Activated CD4-positive, CD25-positive, alpha-beta regulatory T cell treated with anti-CD3 and anti-CD28 coated beads, Interleukin-2, amount 50 U/mL, for 16 hours (primary cell): Measurements from ENCODE around the gene HOXB13.
"Not testable (repeated sequence)": the region's sequence is repeated elsewhere in the genome, so short reads cannot be mapped to it uniquely, and the experiment has no call there.

Source experiments
- DNase-seq: peaks from one replicate; pipeline ENCODE4 v3.0.0-alpha.2; 2020; ENCODE audit warnings: low read depth, low spot score

HOXB13 gene

DNA sequence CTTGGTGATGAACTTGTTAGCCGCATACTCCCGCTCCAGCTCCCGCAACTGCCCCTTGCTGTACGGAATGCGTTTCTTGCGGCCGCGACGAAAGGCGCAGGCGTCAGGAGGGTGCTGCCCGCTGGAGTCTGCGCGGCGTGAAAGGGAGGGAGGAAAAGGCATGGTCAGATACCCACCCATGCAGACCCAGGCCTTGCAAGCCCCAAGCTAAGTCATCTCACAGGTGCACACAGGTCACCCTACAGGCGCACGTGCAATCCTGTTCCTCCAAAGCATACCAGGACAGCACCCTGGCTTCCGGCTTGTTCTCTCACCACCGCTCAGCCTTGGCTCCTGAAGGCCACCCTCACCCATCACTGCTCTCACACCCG, 1.6 kb downstream of the HOXB13 start:
- DNase-seq = no peak

DNA sequence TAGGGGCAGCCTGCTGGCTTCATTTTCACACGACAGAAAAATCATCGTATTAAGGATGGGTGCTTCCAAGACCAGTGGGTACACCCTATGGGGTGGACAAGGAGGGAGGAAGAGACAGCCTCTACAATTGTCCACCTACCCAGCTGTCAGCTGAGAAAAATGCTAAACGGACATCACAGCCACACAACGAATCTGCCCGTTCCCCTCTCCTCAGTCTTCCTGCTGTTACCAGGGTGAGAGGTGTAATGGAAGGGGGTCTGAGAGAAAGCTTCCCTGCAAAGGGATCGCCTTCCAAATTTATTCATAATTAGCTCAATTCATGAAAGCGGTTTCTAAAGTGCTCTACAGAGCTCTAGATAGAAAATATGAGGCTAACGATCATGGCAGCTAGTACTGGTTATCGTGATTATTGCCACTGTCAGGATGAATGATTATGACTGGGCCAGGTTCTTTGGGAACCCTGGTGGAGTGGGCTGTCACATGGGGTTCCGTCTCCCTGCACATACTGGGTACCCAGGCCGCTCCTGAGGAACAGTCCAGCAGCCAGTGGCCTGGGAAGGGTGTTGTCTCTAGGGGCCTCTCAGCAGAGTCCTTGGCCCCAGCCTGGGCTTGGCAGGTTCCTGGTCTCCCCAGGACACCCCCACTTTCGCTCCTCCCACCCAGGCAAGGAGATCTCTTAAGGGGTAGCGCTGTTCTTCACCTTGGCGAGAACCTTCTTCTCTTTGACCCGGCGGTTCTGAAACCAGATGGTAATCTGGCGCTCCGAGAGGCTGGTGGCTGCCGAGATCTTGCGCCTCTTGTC, 2.2 kb downstream of the HOXB13 start:
- DNase-seq = no peak

DNA sequence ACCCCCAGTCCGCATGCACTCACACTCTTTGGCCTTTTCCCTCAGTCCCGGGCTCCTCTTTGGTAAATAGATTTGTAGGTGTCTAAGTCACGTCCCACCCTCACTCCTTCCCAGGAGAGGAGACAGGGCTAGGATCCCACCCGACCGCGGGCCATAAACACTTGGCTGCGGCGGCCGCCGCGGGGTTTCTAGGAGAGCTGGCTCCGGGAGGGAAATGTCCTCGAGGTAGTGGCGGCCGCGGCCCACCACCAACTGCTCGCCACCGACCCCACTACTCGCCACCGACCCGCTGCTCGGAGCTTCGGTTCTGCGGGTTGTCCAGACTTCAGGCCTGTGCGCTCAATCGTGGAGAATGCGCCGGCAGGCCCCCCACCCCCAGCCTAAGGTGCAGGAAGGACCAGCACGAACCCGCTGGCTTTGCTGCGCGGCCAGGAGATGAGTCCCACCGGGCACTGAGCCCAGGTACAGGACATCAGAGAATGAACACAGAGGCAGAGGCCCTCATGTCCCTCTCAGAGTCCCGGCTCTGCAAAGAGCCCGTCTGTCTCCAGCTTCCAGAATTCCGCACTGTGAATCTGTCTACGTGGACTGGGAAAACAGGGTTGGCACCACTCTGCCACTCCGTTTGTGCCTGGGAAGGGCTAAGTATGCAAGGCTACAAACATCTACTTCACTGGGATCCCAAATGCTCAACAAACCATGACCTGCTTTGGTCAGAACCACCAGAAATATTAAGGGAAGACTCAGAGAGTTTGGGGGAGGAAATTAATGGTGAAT, 3.1 kb downstream of the HOXB13 start:
- DNase-seq = no peak

DNA sequence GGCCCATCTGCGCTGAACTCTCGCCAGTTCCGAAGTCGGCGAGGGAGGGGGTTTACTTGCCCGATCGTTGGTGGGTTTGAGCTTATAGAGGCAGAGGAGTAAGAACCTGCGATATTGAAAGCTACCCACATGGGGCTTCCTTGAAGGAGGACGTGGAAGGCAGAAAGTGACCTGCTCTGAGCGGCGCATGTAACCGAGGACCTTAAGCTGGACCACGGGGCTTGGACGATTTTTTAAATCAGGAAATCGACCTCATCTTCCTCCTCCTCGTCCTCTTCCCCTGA, 3.6 kb downstream of the HOXB13 start:
- no peak for DNase-seq

DNA sequence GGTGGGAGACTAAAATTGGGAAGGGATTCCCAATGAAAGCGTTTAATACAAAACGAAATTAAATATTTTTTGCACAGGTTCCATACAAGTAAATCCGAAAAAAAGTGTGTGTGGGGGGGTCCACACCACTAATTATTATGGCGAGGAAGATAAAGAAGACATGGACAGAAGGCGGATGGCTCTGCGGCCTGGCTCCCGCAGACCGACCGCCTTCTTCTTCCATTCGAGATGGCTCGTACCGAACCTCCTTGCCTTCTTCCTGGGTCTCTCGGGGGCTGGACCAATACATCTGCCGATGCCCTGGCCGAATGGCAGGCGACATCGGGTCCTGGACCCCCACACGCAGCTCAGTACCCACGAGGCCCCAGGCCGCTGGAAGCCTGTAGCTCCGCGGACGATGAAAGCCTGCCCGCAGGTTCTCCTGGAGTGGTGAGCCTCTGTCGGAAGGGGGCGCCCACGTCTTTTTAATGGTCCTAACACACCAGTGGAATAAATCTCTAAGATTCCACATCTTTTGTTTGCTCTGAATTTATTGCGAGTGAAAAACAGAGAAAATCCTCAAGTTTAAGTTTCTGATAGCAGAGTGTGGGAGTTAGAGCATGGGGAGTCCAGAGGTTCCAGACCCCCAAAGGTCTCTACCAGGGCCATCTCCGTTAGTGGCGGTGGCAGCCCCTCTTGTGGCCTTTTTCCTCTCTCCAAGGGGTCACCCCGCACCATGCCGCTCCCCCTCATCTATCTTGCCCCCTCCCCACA, 4.1 kb downstream of the HOXB13 start:
- DNase-seq = peak; percentile 54

DNA sequence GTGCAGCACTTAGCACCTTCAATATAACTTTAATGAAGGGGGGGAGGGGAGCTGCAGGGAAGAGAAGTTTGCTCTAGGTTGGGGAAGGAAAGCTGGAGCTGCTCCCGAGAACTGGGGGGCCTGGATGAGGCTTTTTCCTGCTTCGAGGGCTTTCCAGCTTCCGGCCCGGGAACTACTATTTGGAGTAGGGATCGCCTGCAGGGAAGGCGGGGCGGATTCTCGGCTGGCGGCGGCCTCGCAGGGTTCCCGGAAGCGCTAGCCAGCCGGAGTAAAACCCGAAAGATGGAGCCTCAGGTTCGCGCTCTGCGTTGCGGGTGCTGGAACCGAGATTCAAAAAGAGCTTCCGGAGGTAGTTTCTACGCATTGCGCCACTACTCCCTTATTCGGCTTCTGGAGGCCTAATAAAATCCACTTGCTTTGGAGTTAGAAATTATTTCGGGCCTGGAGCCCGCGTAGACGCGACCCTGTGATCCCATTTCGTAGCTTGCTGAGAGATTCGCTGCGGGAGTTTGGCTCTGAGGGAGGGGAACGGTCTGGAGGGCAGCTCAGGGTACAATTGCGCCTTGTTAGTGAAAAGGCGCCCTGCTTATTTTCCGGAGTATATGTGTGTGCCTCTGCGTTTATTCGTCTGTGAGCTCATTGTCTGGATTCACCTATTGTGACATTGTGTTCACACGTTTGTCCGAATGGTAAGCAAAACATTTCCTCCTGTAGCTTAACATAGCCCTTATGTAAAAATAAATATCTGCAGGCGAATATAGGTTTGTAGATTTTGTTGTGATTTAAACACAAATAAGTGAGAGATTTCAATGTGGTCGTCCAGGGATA, 4.9 kb downstream of the HOXB13 start:
- DNase-seq = no peak

DNA sequence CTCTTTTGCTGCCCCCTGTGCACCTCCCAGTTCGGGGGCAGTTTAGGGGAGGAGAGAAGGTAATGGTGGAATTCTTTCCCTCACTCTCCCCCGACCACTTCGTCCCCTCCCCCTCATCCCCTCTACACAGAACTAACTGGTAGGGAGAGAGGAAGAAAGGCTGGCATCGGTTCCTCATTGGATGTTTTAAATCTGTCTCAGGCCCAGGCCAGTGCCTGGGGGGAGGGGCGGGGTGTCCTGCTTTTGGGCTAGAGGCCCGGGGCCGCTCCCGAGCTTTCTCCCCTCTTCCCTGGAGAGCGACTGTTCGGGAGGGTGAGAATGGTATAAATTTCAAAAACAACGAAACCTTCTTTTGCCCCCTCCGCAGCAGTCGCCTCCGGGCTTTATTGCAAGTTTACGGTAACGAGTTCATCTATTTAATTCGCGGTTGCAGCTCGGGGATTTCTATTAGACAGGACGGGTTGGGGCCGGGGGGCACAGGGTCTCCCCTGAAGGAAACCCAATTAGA, 5.6 kb downstream of the HOXB13 start, which contains the start of gene PRAC2:
TSS of gene PRAC2 (plus strand) at position 271 of the 508 bp plus-strand sequence. CDS start 1,226 bp downstream, outside the sequence.
- DNase-seq = no peak

DNA sequence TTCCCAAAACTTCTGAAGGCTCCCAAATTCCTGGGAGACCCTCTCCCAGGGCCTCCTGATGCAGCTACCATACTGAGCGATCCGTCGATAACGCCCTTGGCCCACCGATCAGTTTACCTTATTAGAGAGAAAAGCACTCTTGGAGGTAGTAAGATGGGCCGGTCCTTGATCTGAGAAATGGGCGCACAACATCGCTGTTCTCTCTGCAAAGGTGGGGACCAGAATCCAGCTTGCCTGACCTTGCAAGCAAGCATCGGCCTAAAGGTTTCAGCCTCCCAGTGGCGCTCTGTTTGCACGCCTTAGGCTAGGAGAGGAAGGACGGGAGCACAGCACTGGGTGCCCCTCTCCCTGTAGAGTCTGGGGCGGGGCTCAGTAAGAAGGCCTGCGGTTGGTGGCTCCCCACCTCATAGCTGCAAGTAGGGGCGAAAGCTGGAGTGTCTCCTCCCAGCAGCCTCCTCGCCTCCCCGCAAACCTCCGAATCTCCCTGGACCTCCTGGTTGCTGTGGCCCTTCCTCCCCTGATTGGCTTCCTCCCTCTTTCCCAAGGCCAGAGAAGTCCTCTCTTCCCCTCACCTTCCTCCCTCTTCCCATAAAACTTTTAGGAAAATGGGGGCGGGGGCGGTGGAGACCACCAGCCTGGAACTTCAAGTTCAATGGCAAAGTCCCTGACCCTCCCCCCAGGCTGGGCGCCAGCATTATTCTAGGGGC, 6.2 kb downstream of the HOXB13 start, which contains the start of gene PRAC1:
TSS of gene PRAC1 (minus strand) at position 318 of the 707 bp plus-strand sequence. CDS start at position 192, 126 bp downstream.
- no peak for DNase-seq

DNA sequence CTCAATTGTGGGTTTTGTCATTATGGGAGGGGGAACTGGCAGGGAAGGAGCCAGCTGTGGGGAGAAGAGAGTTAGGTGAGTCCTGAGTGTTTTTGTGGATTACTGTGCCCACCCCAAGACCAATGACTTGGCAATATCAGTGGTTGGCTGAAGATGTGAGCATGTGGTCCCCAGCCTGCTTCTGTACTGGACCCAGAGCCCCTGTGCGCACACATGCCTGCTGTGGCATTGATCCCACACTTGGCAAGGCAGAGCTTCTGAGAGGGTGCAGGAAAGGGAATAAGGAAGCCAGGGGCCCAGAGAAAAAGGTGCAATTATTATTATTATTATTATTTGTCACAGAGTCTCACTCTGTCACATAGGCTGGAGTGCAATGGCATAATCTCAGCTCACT, 7.5 kb downstream of the HOXB13 start:
- no peak for DNase-seq

DNA sequence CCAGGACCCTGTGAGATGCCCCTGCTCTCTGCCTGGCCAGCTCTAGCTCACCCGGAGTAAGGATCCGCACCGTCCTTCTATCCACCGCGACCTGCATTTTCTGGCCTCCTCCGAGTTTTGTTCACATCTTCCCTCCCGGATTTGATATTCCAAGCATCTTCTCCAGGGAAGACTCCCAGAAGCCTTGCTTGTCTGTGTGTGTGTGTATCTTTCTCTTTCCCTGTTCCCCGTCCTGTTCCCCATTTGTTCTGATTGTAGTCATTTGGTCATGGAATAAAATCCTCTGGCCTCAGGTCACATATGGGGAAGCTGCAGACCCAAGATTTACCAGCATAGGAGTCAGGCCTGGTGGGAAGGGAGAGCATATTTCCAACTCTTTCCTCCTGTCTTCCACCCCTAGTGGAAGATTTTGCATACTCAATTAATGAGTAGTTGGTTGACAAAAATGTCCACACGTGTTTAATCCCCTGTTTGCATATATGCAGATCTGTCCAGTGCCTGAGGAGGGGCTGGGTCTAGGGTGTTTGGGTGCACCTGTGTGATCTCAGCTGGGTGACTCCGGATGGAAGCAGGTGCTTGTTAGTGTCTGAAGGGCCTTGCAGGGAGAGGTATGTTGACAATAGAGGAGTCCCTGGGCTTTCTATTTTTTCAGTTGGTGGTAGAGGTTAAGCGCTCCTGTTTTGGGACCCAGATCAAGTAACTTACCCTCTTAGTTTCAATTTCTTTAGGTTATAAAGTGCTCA, 8.1 kb downstream of the HOXB13 start:
- DNase-seq = no peak

DNA sequence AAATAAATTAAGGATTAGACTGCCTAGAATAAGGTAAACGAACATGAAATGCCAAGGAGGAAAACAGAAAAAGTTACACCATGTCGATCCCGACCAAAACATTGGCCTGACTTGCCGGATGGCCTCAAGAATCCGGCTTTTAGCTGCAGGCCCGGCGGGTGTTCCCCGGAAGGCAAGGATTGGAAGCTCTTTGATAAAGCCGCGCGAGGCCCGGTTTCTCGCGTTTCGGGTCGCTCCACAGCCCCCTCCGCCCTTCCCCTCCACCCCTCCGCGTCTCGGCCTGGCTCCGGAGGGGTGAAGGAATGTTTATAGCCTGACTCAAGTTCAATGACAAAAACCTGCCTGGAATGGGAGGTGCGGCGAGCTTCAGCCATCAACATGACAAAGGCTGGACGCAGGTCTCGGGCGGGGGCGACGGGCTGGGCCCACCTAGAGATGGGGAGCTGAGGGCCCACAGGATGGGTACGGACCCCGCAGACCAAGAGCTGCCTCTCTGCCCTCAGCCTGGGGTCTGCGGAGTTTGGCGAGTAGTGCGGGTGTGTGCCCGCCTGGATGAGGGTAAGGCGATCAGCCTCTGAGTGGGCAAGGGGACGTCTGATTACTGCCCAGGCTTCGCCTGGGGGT, 8.8 kb downstream of the HOXB13 start:
- DNase-seq = no peak

DNA sequence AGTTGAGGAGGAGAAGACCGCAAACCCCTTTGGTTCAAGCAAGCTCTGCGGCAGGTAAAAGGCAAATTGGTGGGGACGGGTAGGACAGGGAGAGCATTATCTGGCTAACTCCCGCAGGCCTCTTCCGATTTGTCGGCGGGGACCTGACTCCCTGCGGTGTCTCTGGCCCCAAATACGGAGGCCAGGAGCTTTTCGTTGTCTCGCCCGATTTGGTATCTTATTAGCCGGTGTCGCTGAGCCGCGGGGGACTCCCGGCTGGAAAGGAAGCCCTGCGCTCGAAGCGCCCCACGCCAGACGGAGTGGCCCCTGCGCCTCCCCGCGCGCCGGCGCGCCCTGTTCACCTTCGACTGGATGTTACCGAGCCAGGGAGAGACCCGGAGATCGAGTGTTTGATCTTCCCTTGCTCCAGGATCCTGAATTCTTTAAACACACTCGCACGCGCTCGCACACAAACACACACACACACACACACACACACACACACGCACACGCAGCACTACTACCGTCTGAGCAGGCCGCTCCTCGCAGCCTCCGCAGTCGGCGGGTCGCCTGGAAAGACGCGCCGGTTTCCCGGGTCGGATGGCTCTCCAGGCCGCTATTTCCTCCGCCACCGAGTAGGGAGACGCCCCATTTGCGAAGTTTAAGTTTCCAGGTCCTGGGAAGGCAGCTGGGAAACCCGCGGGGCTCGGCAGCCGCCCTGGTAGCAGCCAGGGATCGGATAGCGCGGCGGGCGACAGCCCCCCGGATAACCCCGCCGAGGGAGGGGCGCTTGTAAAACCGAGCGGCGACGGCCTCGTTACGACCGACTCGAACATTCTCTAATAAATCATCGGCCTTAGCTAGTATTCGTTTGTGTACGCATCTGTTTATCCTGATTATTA, 9.5 kb downstream of the HOXB13 start:
- DNase-seq = no peak

DNA sequence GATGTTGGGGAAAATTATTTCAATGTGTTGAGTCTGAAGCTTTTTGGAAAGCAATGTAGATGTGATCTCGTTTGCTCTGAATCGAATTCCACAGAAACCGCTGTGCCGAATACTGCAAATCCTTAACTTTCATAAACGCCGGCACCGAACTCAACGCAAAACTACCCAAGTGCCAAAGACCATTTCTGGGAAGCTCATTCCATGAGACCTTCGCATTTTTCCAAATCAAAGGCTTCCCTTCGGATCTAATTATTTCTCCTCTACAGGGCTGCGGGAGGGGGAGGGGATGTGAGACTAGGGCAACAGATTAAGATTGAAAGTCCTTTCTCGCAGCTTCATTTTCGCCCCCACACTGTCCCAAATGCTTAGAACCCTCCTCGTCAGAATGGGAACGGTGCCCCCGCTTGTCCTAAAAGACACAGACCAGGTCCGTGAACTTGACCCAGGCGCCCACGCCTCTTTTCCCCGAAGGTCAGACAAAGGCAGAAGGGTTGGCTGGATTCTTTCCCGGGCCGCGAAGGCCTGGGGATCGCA, 10.3 kb downstream of the HOXB13 start:
- no peak for DNase-seq

DNA sequence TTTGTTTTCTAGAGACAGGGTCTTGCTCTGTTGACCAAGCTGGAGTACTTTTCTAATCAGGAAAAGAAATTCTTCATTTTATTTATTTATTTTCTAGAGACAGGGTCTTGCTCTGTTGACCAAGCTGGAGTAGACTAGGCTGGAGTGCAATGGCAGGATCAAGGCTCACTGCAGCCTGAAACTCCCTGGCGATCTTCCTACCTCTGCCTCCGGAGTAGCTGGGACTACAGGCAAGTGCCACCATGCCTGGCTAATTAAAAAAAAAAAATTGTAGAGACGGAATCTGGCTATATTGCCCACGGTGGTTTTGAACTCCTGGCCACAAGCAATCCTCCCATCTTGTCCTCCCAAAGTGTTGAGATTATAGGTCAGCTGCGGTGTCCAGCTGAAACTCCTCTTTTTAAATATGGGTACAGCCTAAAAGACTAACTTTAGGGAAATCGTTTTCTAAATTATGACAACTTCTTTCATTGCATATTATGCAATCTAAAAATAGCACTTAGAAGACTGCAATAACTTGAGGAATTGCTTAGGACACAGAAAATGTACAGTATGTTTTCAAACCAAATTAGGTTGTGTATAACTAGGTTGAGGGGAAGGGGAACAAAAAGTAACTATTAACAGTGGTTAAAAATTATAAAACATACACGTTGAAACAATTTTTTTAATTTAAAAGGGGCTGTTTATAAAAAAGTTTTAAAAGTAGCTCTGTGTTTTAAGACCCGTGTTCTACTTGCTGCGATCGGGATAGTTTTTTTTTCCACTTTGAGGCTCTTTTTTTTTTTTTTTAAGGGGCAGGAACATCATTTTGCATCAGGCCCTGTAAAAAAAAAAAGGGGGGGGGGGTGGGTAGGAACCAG, 11.0 kb downstream of the HOXB13 start:
- DNase-seq = no peak

DNA sequence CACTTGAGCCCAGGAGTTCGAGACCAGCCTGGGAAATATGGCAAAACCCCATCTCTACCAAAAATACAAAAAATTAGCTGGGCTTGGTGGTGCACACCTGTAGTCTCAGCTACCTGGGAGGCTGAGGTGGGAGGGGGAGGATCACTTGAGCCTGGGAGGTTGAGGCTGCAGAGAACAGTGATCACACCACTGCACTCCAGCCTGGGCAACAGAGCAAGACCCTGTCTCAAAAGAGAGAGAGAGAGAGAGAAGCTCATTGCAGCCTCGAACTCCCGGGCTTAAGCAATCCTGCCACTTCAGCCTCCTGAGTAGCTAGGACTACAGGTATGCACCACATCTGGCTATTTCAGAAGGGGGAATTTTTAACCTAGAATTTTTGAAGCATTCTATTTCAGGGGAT, 12.0 kb downstream of the HOXB13 start:
- not testable (repeated sequence) for DNase-seq

DNA sequence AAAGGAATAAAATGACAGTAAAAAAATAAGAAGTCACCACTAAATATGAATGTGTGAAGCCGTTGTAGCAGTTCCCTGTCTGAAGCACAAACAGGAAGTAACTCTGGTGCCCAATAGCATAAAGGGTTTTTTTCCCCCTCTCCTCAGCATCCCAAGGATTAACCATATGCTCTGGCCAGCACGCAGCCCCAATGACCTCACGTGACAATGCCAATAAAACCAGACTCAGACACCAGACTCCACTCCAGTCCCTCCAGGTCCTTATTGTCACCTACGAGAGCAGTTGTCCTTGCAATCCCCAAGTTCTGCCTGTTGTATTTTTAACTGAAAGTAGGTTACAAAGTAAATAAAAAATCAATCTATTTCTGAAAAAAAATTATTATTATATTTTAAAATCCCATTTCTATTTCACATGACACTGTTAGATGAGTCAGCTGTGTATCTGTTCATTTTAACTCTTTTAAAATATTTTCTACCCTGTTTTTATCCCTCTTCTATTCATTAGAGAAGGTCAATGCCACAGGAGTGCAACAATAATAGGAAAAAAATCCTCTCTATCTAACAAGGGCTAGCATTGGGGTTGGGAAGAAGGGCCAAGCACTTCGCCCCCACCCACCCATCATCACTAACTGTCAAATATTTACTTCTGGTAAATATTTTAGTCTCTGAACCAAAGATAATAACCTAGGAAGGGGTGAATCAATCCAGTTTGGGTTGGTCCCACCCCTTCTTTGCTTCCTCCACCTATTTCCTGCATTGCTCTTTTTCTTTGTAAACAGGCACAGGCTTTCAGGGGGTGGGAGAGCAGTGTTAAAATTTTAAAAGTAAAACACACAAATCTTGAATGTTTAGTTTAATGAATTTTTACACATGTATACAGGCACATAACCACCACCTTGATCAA, 12.8 kb downstream of the HOXB13 start:
- no peak for DNase-seq
